GM23248 (cell line): ENCODE results near the gene JHY. TPM values are rescaled to one million over a fixed set of nuclear protein-coding genes. Genes with fewer than 3 reads are reported as not detected.
A peak's percentile ranks its signal among the peaks of the same experiment; 100 is the strongest.

Experiments used
- DNase-seq: peaks from one replicate; pipeline ENCODE4 v3.0.0-alpha.2; 2015
- H2AFZ ChIP-seq: fragments of 200-600 bp; sonication (generic); 2 replicates; pipeline ENCODE4 v1.6.1; 2016; ENCODE audit warnings: antibody characterized with exemption
- H3F3A ChIP-seq: fragments of 200-600 bp; sonication (generic); 2 replicates; pipeline ENCODE4 v1.6.1; 2016; ENCODE audit warnings: mild to moderate bottlenecking, antibody characterized with exemption, mixed run types; ENCODE audit not compliant: insufficient read depth
- H3K27ac ChIP-seq: fragments of 200-600 bp; sonication (generic); 2 replicates; pipeline ENCODE4 v1.5.1; 2016; ENCODE audit warnings: mild to moderate bottlenecking
- H3K27me3 ChIP-seq: fragments of 200-600 bp; sonication (generic); replicated peaks from 2 replicates; pipeline ENCODE4 v1.6.1; 2016; ENCODE audit warnings: mild to moderate bottlenecking; ENCODE audit not compliant: insufficient read depth
- H3K36me3 ChIP-seq: fragments of 200-600 bp; sonication (generic); 2 replicates; pipeline ENCODE4 v1.6.1; 2016; ENCODE audit warnings: low read depth, mild to moderate bottlenecking
- H3K4me1 ChIP-seq: fragments of 200-600 bp; sonication (generic); 2 replicates; pipeline ENCODE4 v1.6.1; 2016; ENCODE audit warnings: mild to moderate bottlenecking; ENCODE audit not compliant: insufficient read depth
- H3K4me2 ChIP-seq: fragments of 200-600 bp; sonication (generic); one replicate; pipeline ENCODE4 v1.6.1; 2016; ENCODE audit warnings: mild to moderate bottlenecking; ENCODE audit not compliant: unreplicated experiment
- H3K4me3 ChIP-seq: fragments of 200-600 bp; sonication (generic); 2 replicates; pipeline ENCODE4 v1.5.1; 2016; ENCODE audit warnings: mild to moderate bottlenecking
- H3K79me2 ChIP-seq: fragments of 200-600 bp; sonication (generic); 2 replicates; pipeline ENCODE4 v1.6.1; 2016; ENCODE audit warnings: mild to moderate bottlenecking; ENCODE audit not compliant: insufficient read depth
- H3K9ac ChIP-seq: fragments of 200-600 bp; sonication (generic); 2 replicates; pipeline ENCODE4 v1.6.1; 2016; ENCODE audit warnings: mild to moderate bottlenecking
- H3K9me2 ChIP-seq: fragments of 200-600 bp; sonication (generic); 2 replicates; pipeline ENCODE4 v1.6.1; 2016; ENCODE audit warnings: mixed run types, mild to moderate bottlenecking, moderate library complexity; ENCODE audit not compliant: insufficient read depth
- H3K9me3 ChIP-seq: fragments of 200-600 bp; sonication (generic); one replicate; pipeline ENCODE4 v1.6.1; 2017; ENCODE audit warnings: low read depth
- H4K20me1 ChIP-seq: fragments of 200-600 bp; sonication (generic); 2 replicates; pipeline ENCODE4 v1.6.0; 2016; ENCODE audit not compliant: insufficient read depth
- EZH2 ChIP-seq: fragments of 200-600 bp; sonication (generic); IDR thresholded peaks from 2 replicates; pipeline ENCODE4 v1.6.1; 2018; ENCODE audit warnings: antibody characterized with exemption, mild to moderate bottlenecking; ENCODE audit not compliant: insufficient read depth, poor library complexity, severe bottlenecking
- EZH2phosphoT487 ChIP-seq: fragments of 200-600 bp; sonication (generic); IDR thresholded peaks from 2 replicates; pipeline ENCODE4 v1.6.1; 2018; ENCODE audit warnings: antibody characterized with exemption, moderate library complexity, mild to moderate bottlenecking, low read depth; ENCODE audit not compliant: insufficient read depth
- WGBS, 2 experiments: methylation state at CpG; one replicate each; pipeline ENCODE4 v1.1.6; 2015 to 2017; ENCODE audit warnings: low lambda C conversion rate in 2 of 2, low coverage in 1 of 2; ENCODE audit errors: missing lambda C conversion rate in 2 of 2; 5-methylcytosine and 5-hydroxymethylcytosine counted together
- in situ Hi-C: fragments of 300-500 bp; cut with MboI; formaldehyde crosslinking; loops from 2 replicates; pipeline ENCODE4 v1.15.0; 2020
- polyA plus RNA-seq: library from polyadenylated mRNA; unstranded; fragments of >200 nt; fragmentation: Nextera tagmentation; extraction: Ambion mirVana; gene quantifications from 2 replicates; pipeline ENCODE4 v1.2.1, GENCODE V29; 2016
- small RNA-seq: library from RNA; depleted of rRNA; stranded (forward); fragments of <200 nt; gene quantifications from one replicate; pipeline ENCODE3, GENCODE V24; 2014; ENCODE audit warnings: low read depth, low replicate concordance
- total RNA-seq: library from RNA; depleted of rRNA; stranded (reverse); fragments of >200 nt; shearing (Covaris generic); gene quantifications from 2 replicates; pipeline ENCODE4 v1.2.3, GENCODE V29; 2014; rRNA removed

Gene JHY
- total and polyA plus RNA-seq, 2 experiments from 2014 or later, result 5.1 to 5.3 TPM

DNA sequence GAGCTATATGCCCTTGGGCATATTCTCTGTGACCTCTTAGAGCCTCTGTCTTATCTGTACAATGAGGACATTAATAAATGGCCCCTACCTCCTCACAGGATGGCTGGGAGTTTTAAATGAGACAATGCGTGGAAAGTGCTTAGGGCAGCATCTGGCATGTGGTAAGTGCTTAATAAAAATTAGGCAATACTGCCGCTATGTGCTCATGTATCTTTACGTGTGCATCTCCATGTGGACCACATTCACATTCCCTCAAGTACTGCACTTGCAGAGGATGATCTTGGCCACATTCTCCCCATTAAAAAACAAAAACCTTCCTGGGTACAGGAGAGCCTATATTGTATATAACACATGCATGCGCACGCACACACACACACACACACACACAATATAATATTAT is 118.2 kb downstream of the JHY start:
- no peaks in the 10 kb centered on the region for H3K36me3 ChIP-seq
- no peaks in the 10 kb centered on the region for H3K9me3 ChIP-seq
- in situ Hi-C loops, result loop anchor here (25.0 kb wide), 1 partner anchor 388 kb away; no protein-coding TSS in a partner anchor
- no peak overlapping the region for H3K9ac ChIP-seq
- H4K20me1 ChIP-seq, result no peaks in the 10 kb centered on the region
- no peak overlapping the region for H3K4me2 ChIP-seq
- no peaks in the 10 kb centered on the region for H3K79me2 ChIP-seq
- H2AFZ ChIP-seq, result no peak overlapping the region
- no peak overlapping the region for H3K27ac ChIP-seq
- peaks cover 4% of the 10 kb centered on the region; the same call in 1 of the 2 replicates for H3K4me1 ChIP-seq
- TF ChIP-seq EZH2 (no peak), EZH2phosphoT487 (no peak)
- peak; percentile 33 for DNase-seq
- H3K9me2 ChIP-seq, result no peaks in the 10 kb centered on the region
- no peaks in the 10 kb centered on the region for H3F3A ChIP-seq
- 37 to 40% methylated on average over 5 of the region's 5 CpGs for WGBS, 2 experiments
- no peak overlapping the region for H3K4me3 ChIP-seq
- peaks cover 7% of the 10 kb centered on the region; the same call in 1 of the 2 replicates for H3K27me3 ChIP-seq

DNA sequence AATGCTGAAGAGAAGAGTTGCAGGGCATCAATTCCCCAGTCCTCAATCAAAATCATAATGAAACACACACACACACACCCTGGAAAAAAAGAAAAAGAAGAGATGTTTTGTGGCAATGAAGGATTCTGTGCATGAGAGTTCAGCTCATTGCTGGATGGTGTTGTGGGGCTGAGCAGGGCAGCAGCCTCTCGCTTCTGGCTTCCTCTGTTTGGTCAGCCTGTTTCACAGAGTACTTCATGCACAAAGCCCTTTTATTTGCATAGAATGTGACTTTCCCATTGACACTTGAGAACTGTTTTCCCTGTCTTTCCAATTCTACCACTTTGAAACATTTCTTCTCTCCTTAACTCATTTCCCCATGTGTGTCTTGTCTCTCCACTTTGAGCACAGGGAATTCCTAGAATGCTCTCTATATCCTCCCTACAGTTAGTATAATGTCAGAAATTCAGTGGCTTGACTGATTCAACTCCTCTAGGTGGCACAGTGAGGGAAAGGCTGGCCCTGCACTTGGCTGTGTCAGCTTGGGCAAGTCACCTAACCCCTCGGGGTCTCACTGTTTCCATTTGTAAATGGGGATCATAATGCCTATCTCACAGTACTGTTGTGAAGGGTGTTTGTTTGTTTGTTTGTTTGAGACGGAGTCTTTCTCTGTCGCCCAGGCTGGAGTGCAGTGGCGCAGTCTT is 124.4 kb downstream of the JHY start:
- H3K9me2 ChIP-seq, result no peaks in the 10 kb centered on the region
- DNase-seq, result peak; percentile 8
- TF ChIP-seq EZH2phosphoT487, result no peak
- no peak for TF ChIP-seq EZH2
- 82 to 88% methylated on average over 5 of the region's 5 CpGs for WGBS, 2 experiments
- no peak overlapping the region for H2AFZ ChIP-seq
- no peak overlapping the region for H3K4me2 ChIP-seq
- no peaks in the 10 kb centered on the region for H3F3A ChIP-seq
- H3K36me3 ChIP-seq, result no peaks in the 10 kb centered on the region
- no peak overlapping the region for H3K4me3 ChIP-seq
- H3K4me1 ChIP-seq, result no peaks in the 10 kb centered on the region
- H3K9me3 ChIP-seq, result no peaks in the 10 kb centered on the region
- H4K20me1 ChIP-seq, result no peaks in the 10 kb centered on the region
- H3K27me3 ChIP-seq, result peaks cover 3% of the 10 kb centered on the region; the same call in 1 of the 2 replicates
- H3K27ac ChIP-seq, result no peak overlapping the region
- in situ Hi-C loops, result loop anchor here (25.0 kb wide), 1 partner anchor 395 kb away; no protein-coding TSS in a partner anchor
- no peak overlapping the region for H3K9ac ChIP-seq
- H3K79me2 ChIP-seq, result no peaks in the 10 kb centered on the region

Small RNA genes lying within 50 kb of the gene (small RNA-seq; reads per million reads assigned to genes)
- not detected for gene RNU4-23P

Other genes with a start within 250 kb of the JHY start
- gene UBASH3B, start 227.0 kb upstream of the JHY start, total RNA-seq, result 17.7 and 19.7 TPM in 2 replicates
- 13.6 and 15.5 TPM in 2 replicates for gene UBASH3B, start 227.0 kb upstream of the JHY start, polyA plus RNA-seq
- not detected in 2 replicates for gene CRTAM, start 44.3 kb upstream of the JHY start, total RNA-seq
- not detected in 2 replicates for gene CRTAM, start 44.3 kb upstream of the JHY start, polyA plus RNA-seq
- not detected in 2 replicates for gene BSX, start 99.1 kb downstream of the JHY start, total RNA-seq
- gene BSX, start 99.1 kb downstream of the JHY start, polyA plus RNA-seq, result not detected in 2 replicates
- gene HSPA8, start 179.4 kb downstream of the JHY start, total RNA-seq, result 2,043 and 2,414 TPM in 2 replicates
- gene HSPA8, start 179.4 kb downstream of the JHY start, polyA plus RNA-seq, result 708 and 741 TPM in 2 replicates